GM21529 (cell line): Measurements from ENCODE around the gene NADSYN1.

Experiments
- ATAC-seq: cut with Tn5 transposase; IDR thresholded peaks from one replicate; pipeline ENCODE4 v1.9.1; 2021; ENCODE audit not compliant: unreplicated experiment

NADSYN1 gene

GRCh38 chr11:71542879-71543777 is 90.1 kb downstream of the NADSYN1 start:
- ATAC-seq, result no peak

- no peak for ATAC-seq
These were observed 90.9 kb downstream of the NADSYN1 start for GRCh38 chr11:71543866-71544265.

DNA sequence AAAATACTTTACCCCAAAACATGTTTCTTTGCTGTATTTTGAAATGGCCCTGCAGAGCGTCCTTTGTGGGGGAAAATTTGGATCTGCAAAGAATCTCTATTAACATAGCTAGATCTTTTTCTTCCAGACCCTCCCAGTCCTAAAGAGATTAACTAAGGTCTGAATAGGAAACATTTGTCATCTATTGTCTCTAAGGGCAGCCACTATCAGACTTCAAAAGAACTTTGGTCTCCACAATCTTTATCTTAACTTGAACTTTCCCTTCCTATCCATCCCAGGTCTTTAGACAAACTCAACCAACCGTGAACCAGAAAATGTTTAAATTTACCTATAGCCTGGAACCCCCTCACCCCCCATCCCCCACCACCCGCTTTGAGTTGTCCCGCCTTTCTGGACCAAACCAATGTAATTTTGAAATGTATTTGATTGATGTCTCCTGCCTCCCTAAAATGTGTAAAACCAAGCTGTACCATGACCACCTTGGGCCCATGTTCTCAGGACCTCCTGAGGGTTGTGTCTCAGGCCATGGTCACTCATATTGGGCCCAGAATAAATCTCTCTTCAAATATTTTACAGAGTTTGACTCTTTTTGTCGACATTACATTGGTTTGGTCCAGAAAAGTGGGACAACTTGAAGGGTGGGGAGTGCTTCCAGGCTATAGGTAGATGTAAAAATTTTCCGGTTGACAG is 91.7 kb downstream of the NADSYN1 start:
- no peak for ATAC-seq

GRCh38 chr11:71545405-71545966 is 92.5 kb downstream of the NADSYN1 start:
- ATAC-seq, result no peak

- no peak for ATAC-seq
These were observed 95.1 kb downstream of the NADSYN1 start, which contains the start of gene KRTAP5-9 for GRCh38 chr11:71548120-71548519. Gene KRTAP5-9, plus strand, starts transcription at chr11:71548420. Its CDS starts 238 bp downstream, at chr11:71548658.

DNA sequence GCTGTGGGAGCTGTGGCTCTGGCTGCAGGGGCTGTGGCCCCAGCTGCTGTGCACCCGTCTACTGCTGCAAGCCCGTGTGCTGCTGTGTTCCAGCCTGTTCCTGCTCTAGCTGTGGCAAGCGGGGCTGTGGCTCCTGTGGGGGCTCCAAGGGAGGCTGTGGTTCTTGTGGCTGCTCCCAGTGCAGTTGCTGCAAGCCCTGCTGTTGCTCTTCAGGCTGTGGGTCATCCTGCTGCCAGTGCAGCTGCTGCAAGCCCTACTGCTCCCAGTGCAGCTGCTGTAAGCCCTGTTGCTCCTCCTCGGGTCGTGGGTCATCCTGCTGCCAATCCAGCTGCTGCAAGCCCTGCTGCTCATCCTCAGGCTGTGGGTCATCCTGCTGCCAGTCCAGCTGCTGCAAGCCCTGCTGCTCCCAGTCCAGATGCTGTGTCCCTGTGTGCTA is 95.7 kb downstream of the NADSYN1 start:
- ATAC-seq, result no peak
